Karpas-422 (cell line): ENCODE results near the gene IFIT1B. TPM values are rescaled to one million over a fixed set of nuclear protein-coding genes. Genes with fewer than 3 reads are reported as not detected.

Experiments used
- DNase-seq: peaks from one replicate; pipeline ENCODE4 v3.0.0-alpha.2; 2015
- H2AFZ ChIP-seq: fragments of 200-600 bp; sonication (generic); 2 replicates; pipeline ENCODE4 v1.6.1; 2014; ENCODE audit warnings: antibody characterized with exemption, low read length, mixed read lengths
- H3K27ac ChIP-seq: fragments of 200-600 bp; sonication (generic); 2 replicates; pipeline ENCODE4 v1.5.1; 2014; ENCODE audit warnings: mild to moderate bottlenecking, low read length, moderate library complexity
- H3K27me3 ChIP-seq: fragments of 200-600 bp; sonication (generic); 2 replicates; pipeline ENCODE4 v1.6.1; 2014; ENCODE audit warnings: low read length, mixed read lengths
- H3K36me3 ChIP-seq: fragments of 200-600 bp; sonication (generic); 2 replicates; pipeline ENCODE4 v1.6.1; 2014; ENCODE audit warnings: low read length, mixed read lengths; ENCODE audit not compliant: insufficient read depth
- H3K4me1 ChIP-seq: fragments of 200-600 bp; sonication (generic); 2 replicates; pipeline ENCODE4 v1.6.1; 2014; ENCODE audit warnings: mild to moderate bottlenecking, low read length, mixed read lengths
- H3K4me2 ChIP-seq: fragments of 200-600 bp; sonication (generic); 2 replicates; pipeline ENCODE4 v1.6.1; 2014; ENCODE audit warnings: low read length, low read depth, mild to moderate bottlenecking; ENCODE audit not compliant: poor library complexity, severe bottlenecking
- H3K4me3 ChIP-seq: fragments of 200-600 bp; sonication (generic); 2 replicates; pipeline ENCODE4 v1.5.1; 2014; ENCODE audit warnings: mild to moderate bottlenecking, antibody characterized with exemption, low read length, mixed read lengths
- H3K79me2 ChIP-seq: fragments of 200-600 bp; sonication (generic); 2 replicates; pipeline ENCODE4 v1.6.1; 2014; ENCODE audit warnings: mild to moderate bottlenecking, low read length, mixed read lengths
- H3K9ac ChIP-seq: fragments of 200-600 bp; sonication (generic); 2 replicates; pipeline ENCODE4 v1.6.0; 2014; ENCODE audit warnings: low read length
- H3K9me2 ChIP-seq: fragments of 200-600 bp; sonication (generic), shearing (Covaris generic); replicated peaks from 2 replicates; pipeline ENCODE4 v1.6.0; 2014; ENCODE audit warnings: mild to moderate bottlenecking, low read length, moderate library complexity; ENCODE audit not compliant: insufficient read depth
- H3K9me3 ChIP-seq: fragments of 300-700, 200-600 bp; sonication (generic); 2 replicates; pipeline ENCODE4 v1.6.1; 2014; ENCODE audit warnings: low read length, mixed read lengths
- H4K20me1 ChIP-seq: fragments of 200-600 bp; sonication (generic); 2 replicates; pipeline ENCODE4 v1.6.1; 2014; ENCODE audit warnings: mild to moderate bottlenecking, antibody characterized with exemption, low read length, low read depth; ENCODE audit not compliant: insufficient read depth
- total RNA-seq: library from RNA; depleted of rRNA; stranded (reverse); fragments of >200 nt; shearing (Covaris generic); gene quantifications from 2 replicates; pipeline ENCODE4 v1.2.3, GENCODE V29; 2014; ENCODE audit warnings: low replicate concordance

IFIT1B gene
- total RNA-seq, 1 experiment from 2014 or later = 0.78 TPM

DNA sequence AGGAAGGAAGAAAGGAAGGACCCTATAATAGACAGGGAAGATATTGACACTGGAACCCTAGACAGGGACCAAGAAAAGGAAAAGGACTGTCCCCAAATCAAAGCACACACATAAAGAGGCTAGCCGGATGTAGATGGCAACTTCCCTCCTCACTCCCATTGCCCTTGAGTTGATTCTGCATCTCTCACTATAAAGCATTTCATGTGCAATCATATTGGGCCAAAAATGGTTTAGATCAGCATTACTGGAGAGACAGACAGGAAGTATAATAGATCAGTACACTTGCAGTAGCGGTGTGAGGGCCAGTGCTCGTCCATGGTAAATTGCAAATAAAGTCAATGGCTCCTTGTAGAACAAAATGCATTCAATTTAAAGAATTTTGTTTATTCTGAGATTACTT lies 41.6 kb upstream of the IFIT1B start:
- Histone ChIP-seq H3K4me3 (no peak overlapping the region), H3K36me3 (no peaks in the 10 kb centered on the region), H3K79me2 (no peaks in the 10 kb centered on the region), H3K9me3 (no peaks in the 10 kb centered on the region), H3K27ac (no peak overlapping the region), H4K20me1 (no peaks in the 10 kb centered on the region), H3K27me3 (no peaks in the 10 kb centered on the region), H3K9me2 (no peaks in the 10 kb centered on the region), H3K4me2 (no peak overlapping the region), H3K9ac (no peak overlapping the region), H3K4me1 (peaks cover 12% of the 10 kb centered on the region), H2AFZ (no peak overlapping the region)
- DNase-seq = no peak

DNA sequence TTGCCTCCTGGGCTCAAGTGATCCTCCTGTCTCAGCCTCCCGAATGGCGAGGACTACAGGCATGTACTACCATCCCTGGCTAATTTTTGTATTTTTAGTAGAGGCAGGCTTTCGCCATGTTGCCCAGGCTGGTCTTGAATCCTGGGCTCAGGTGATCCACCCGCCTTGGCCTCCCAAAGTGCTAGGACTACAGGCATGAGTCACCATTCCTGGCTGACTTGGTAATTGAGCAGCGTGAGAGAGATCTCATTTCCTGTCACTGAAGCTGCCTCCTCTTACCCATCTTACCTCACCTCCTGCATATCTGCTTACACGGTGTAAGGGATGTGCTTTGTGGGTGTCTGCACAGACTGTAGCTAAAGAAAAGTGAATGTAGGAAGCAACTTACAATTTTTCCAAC lies 40.4 kb upstream of the IFIT1B start:
- H3K27ac ChIP-seq = no peak overlapping the region
- no peak overlapping the region for H3K4me2 ChIP-seq
- no peaks in the 10 kb centered on the region for H4K20me1 ChIP-seq
- DNase-seq = no peak
- no peak overlapping the region for H2AFZ ChIP-seq
- no peaks in the 10 kb centered on the region for H3K36me3 ChIP-seq
- H3K9ac ChIP-seq = no peak overlapping the region
- no peak overlapping the region for H3K4me3 ChIP-seq
- peaks cover 8% of the 10 kb centered on the region for H3K4me1 ChIP-seq
- no peaks in the 10 kb centered on the region for H3K9me2 ChIP-seq
- no peaks in the 10 kb centered on the region for H3K27me3 ChIP-seq
- H3K9me3 ChIP-seq = no peaks in the 10 kb centered on the region
- H3K79me2 ChIP-seq = no peaks in the 10 kb centered on the region

DNA sequence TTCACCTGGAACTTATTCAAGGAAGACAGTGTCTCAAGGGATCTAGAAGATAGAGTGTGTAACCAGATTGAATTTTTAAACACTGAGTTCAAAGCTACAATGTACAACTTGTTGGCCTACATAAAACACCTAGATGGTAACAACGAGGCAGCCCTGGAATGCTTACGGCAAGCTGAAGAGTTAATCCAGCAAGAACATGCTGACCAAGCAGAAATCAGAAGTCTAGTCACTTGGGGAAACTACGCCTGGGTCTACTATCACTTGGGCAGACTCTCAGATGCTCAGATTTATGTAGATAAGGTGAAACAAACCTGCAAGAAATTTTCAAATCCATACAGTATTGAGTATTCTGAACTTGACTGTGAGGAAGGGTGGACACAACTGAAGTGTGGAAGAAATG lies 39.1 kb upstream of the IFIT1B start:
- DNase-seq = no peak
- Histone ChIP-seq H4K20me1 (no peaks in the 10 kb centered on the region), H3K4me1 (no peaks in the 10 kb centered on the region)

DNA sequence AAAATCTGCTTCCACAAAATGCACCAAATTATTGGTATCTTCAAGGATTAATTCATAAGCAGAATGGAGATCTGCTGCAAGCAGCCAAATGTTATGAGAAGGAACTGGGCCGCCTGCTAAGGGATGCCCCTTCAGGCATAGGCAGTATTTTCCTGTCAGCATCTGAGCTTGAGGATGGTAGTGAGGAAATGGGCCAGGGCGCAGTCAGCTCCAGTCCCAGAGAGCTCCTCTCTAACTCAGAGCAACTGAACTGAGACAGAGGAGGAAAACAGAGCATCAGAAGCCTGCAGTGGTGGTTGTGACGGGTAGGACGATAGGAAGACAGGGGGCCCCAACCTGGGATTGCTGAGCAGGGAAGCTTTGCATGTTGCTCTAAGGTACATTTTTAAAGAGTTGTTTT lies 38.0 kb upstream of the IFIT1B start:
- H3K9ac ChIP-seq = no peak overlapping the region
- H3K4me1 ChIP-seq = no peaks in the 10 kb centered on the region
- no peak overlapping the region for H3K4me2 ChIP-seq
- H3K27ac ChIP-seq = no peak overlapping the region
- no peaks in the 10 kb centered on the region for H3K27me3 ChIP-seq
- no peaks in the 10 kb centered on the region for H3K9me2 ChIP-seq
- H3K36me3 ChIP-seq = no peaks in the 10 kb centered on the region
- no peak overlapping the region for H2AFZ ChIP-seq
- H3K9me3 ChIP-seq = no peaks in the 10 kb centered on the region
- no peaks in the 10 kb centered on the region for H4K20me1 ChIP-seq
- no peaks in the 10 kb centered on the region for H3K79me2 ChIP-seq
- no peak for DNase-seq
- no peak overlapping the region for H3K4me3 ChIP-seq

More for the DNA sequence above, 39.1 kb upstream of the IFIT1B start:
- Histone ChIP-seq H3K9me3 (no peaks in the 10 kb centered on the region), H3K9ac (no peak overlapping the region), H3K4me3 (no peak overlapping the region), H3K9me2 (no peaks in the 10 kb centered on the region), H2AFZ (no peak overlapping the region), H3K4me2 (no peak overlapping the region), H3K27ac (no peak overlapping the region), H3K79me2 (no peaks in the 10 kb centered on the region), H3K27me3 (no peaks in the 10 kb centered on the region), H3K36me3 (no peaks in the 10 kb centered on the region)

DNA sequence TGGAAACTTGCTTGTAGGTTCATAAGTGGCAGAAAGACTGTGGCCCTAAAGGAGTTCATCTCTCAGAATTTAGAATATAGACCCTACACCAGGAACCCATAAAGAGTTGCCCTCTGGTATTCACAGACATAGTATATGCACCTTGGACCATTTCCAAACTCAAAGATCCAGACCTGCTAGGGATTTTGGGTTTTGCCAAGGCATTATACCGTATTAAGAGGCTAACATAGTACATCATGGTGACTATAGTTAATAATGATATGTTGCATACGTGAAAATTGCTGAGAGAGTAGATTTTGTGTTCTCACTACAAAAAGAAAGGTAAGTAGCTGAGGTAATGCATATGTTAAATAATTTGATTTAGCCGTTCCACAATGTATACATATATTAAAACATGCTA lies 36.2 kb upstream of the IFIT1B start:
- Histone ChIP-seq H3K4me2 (no peak overlapping the region), H3K27me3 (no peaks in the 10 kb centered on the region), H3K36me3 (no peaks in the 10 kb centered on the region), H2AFZ (no peak overlapping the region), H3K27ac (no peak overlapping the region), H3K79me2 (no peaks in the 10 kb centered on the region), H3K4me1 (no peaks in the 10 kb centered on the region), H3K9ac (no peak overlapping the region), H3K4me3 (no peak overlapping the region), H3K9me3 (no peaks in the 10 kb centered on the region), H4K20me1 (no peaks in the 10 kb centered on the region), H3K9me2 (no peaks in the 10 kb centered on the region)
- DNase-seq = no peak

DNA sequence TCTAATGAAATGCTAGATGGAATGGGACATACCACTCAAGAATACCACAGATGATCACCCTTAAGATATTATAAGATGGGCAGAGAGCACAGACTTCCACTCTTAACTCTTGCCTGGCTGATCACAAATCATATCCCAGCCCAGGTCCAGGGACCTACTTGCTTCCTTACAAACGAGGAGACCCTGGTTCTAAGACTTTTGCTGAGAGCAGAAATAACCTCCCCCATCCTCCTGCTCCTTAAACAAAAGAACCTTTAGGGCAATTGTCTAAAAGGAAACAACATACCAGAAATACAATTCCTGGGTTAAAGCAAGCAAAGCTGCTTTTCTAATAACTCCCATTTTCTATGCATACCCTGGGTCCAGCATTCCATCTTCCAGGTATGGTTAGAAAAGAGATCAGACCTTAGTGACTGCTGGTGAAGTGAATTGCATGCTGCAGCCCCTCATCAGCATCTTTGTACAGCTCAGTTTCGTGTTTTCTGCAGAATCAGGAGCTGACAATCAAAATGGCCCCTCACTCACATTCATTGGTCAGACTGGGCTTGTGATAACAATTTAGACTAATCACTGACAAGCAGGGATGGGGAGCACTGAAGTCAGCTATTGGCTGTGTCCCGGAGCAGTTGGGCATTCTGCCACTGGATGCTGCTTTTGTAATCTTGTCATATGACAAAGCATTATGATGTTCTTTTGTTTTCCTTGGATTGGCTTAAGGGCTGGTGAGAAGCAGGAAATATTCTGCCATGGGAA lies 35.5 kb upstream of the IFIT1B start:
- Histone ChIP-seq H3K9me3 (no peaks in the 10 kb centered on the region), H3K27ac (no peak overlapping the region), H3K36me3 (no peaks in the 10 kb centered on the region), H2AFZ (no peak overlapping the region), H3K4me1 (no peaks in the 10 kb centered on the region), H3K79me2 (no peaks in the 10 kb centered on the region), H3K4me3 (no peak overlapping the region), H3K9ac (no peak overlapping the region), H3K27me3 (no peaks in the 10 kb centered on the region), H3K4me2 (no peak overlapping the region), H3K9me2 (no peaks in the 10 kb centered on the region), H4K20me1 (no peaks in the 10 kb centered on the region)
- no peak for DNase-seq

DNA sequence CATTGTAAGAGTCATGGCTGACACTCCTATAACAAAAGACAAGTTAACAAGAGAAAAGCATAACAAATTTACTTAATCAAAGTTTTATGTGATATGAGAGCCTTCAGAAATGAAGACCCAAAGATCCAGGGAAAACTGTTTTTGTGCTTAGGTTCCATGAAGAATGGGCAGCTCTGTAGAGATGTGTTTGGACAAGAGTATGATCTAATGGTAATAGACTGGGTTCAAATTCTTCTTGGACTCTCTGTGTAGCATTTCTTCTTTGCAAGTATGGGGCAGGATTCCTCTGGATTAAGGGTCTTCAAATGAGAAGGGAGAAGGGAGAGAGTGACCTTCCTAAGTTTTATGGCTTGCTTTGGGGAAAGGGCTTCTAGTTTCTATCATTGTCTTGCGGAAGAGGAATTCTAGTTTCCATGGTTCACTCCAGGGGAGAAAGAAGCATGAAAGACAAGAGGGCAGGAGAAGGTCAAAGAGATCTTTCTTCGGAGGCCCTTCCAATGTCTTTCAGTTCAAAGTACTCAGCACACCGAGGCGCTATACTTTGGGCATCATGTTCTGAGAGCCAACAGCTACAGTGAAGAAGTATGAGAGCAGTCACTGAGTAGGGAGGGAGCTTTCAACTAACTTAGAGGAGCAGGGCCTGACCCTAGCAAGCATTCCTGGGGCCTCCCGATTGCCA lies 34.6 kb upstream of the IFIT1B start:
- no peaks in the 10 kb centered on the region for H3K9me2 ChIP-seq
- H3K36me3 ChIP-seq = no peaks in the 10 kb centered on the region
- no peak overlapping the region for H3K4me3 ChIP-seq
- no peak overlapping the region for H3K4me2 ChIP-seq
- no peaks in the 10 kb centered on the region for H3K4me1 ChIP-seq
- no peaks in the 10 kb centered on the region for H3K27me3 ChIP-seq
- no peaks in the 10 kb centered on the region for H3K9me3 ChIP-seq
- H3K27ac ChIP-seq = no peak overlapping the region
- H3K9ac ChIP-seq = no peak overlapping the region
- DNase-seq = no peak
- H3K79me2 ChIP-seq = no peaks in the 10 kb centered on the region
- H2AFZ ChIP-seq = no peak overlapping the region
- no peaks in the 10 kb centered on the region for H4K20me1 ChIP-seq

DNA sequence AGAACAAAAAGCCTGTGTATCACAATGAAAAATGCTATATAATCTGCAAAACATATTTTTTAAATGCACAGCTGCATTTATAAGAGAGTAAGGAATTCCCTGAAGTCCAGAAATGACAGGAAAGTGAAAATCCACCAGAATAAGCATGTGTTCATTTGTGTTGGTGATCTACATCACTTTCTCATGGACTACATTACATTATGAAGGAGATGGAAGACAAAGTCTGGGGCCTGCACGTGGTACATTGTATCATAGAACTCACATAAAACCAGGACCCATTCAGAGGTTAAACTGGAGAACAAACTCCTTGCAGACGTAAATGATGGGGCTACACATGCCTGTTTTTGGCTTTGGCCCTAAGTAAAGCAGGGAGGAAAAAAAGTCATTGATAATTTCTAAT lies 33.7 kb upstream of the IFIT1B start:
- Histone ChIP-seq H3K9me2 (no peaks in the 10 kb centered on the region), H3K4me2 (no peak overlapping the region), H3K9me3 (no peaks in the 10 kb centered on the region), H4K20me1 (no peaks in the 10 kb centered on the region), H3K27ac (no peak overlapping the region), H3K79me2 (no peaks in the 10 kb centered on the region), H3K9ac (no peak overlapping the region), H3K4me1 (no peaks in the 10 kb centered on the region), H3K36me3 (no peaks in the 10 kb centered on the region), H2AFZ (no peak overlapping the region), H3K4me3 (no peak overlapping the region), H3K27me3 (no peaks in the 10 kb centered on the region)
- no peak for DNase-seq
